Muscle of back (tissue), 11 donors: ENCODE measurements around the gene BMAL1. TPM values are rescaled to one million over a fixed set of nuclear protein-coding genes. Genes with fewer than 3 reads are reported as not detected.

Experiments
- DNase-seq, 3 donors: peaks; one replicate each; pipeline versions ENCODE4 v3.0.0 to v3.0.0-alpha.2; 2013
- polyA plus RNA-seq, 10 donors: library from polyadenylated mRNA; unstranded; fragments of 120-200 nt; gene quantifications; one replicate each; pipeline ENCODE4 v1.2.1, GENCODE V29; 2013; ENCODE audit not compliant: insufficient read length in 10 of 10

The BMAL1 gene
- polyA plus RNA-seq, 10 donors: 5.2 to 13.4 (median 8.7) TPM

GRCh38 chr11:13290221-13290980 lies 12.8 kb downstream of the BMAL1 start:
- DNase-seq: no peak

- DNase-seq: no peak
Observed at GRCh38 chr11:13291361-13291760, 13.8 kb downstream of the BMAL1 start.

GRCh38 chr11:13291800-13292199 lies 14.2 kb downstream of the BMAL1 start:
- no peak for DNase-seq

GRCh38 chr11:13292970-13293369 lies 15.4 kb downstream of the BMAL1 start:
- no peak for DNase-seq

- no peak for DNase-seq
Observed at GRCh38 chr11:13294178-13294577, 16.6 kb downstream of the BMAL1 start.

GRCh38 chr11:13294771-13295579 lies 17.4 kb downstream of the BMAL1 start:
- DNase-seq: no peak

GRCh38 chr11:13297308-13297916 lies 19.8 kb downstream of the BMAL1 start:
- no peak for DNase-seq

- DNase-seq: no peak
Observed at GRCh38 chr11:13297917-13298356, 20.3 kb downstream of the BMAL1 start.

GRCh38 chr11:13298765-13299164 lies 21.2 kb downstream of the BMAL1 start:
- DNase-seq: no peak

GRCh38 chr11:13301522-13301921 lies 23.9 kb downstream of the BMAL1 start:
- DNase-seq: no peak

GRCh38 chr11:13302420-13302958 lies 24.9 kb downstream of the BMAL1 start:
- no peak for DNase-seq

GRCh38 chr11:13303668-13304649 lies 26.4 kb downstream of the BMAL1 start:
- DNase-seq: no peak

- DNase-seq: peak; percentile 26 to 38 (median 34)
Observed at GRCh38 chr11:13304655-13305335, 27.2 kb downstream of the BMAL1 start.

- DNase-seq: no peak
Observed at GRCh38 chr11:13308704-13309103, 31.1 kb downstream of the BMAL1 start.

- no peak for DNase-seq
Observed at GRCh38 chr11:13309156-13309555, 31.6 kb downstream of the BMAL1 start.

- DNase-seq: peak; percentile 34 to 39 (median 36)
Observed at GRCh38 chr11:13310443-13310842, 32.9 kb downstream of the BMAL1 start.

GRCh38 chr11:13311570-13311969 lies 34.0 kb downstream of the BMAL1 start:
- no peak for DNase-seq

GRCh38 chr11:13313005-13313819 lies 35.6 kb downstream of the BMAL1 start:
- no peak for DNase-seq

GRCh38 chr11:13314676-13315394 lies 37.2 kb downstream of the BMAL1 start:
- DNase-seq: no peak
